ENCODE data around the gene BRPF1.

- TF ChIP-seq CTCF (IDR thresholded peaks at IDR 0.05): no peak
- no peak for TF ChIP-seq POLR2A (IDR thresholded peaks at IDR 0.05)
Observed at GRCh38 chr3:9747267-9747666, 15.7 kb downstream of the BRPF1 start.
